8988T (cell line): Measurements from ENCODE around the gene C5orf52.
"Not testable (repeated sequence)": the region's sequence is repeated elsewhere in the genome, so short reads cannot be mapped to it uniquely, and the experiment has no call there.

ENCODE experiments used
- DNase-seq: peaks from one replicate; pipeline ENCODE4 v3.0.0; 2011

C5orf52 gene

DNA sequence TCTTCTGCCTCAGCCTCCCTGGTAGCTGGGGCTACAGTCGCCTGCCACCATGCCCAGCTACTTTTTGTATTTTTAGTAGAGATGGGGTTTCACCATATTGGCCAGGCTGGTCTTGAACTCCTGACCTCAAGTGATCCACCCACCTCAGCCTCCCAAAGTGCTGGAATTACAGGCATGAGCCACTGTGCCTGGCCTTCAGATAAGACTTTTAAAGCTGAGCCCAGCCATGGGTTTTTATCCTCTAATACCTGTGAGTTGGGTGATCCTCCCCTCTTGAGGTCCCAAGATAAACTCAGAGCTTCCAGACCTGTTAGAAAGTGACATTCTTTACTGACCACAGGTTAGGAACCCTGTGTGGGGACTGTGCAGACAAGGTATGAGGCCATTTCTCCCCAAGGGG is 56.5 kb downstream of the C5orf52 start:
- not testable (repeated sequence) for DNase-seq
